Colonic mucosa (tissue), 4 donors: ENCODE results near the gene IGF1. TPM values are rescaled to one million over a fixed set of nuclear protein-coding genes. Genes with fewer than 3 reads are reported as not detected.

Experiments
- DNase-seq: peaks from one replicate; pipeline ENCODE4 v3.0.0-alpha.2; 2020
- H3K27ac ChIP-seq: fragments of 200-600 bp; one replicate; pipeline ENCODE4 v1.8.0; 2021
- H3K27me3 ChIP-seq: fragments of 200-600 bp; one replicate; pipeline ENCODE4 v1.8.0; 2021
- H3K36me3 ChIP-seq: fragments of 200-600 bp; one replicate; pipeline ENCODE4 v1.8.0; 2021
- H3K4me1 ChIP-seq: fragments of 200-600 bp; one replicate; pipeline ENCODE4 v1.8.0; 2021; ENCODE audit warnings: mild to moderate bottlenecking
- H3K4me3 ChIP-seq: fragments of 200-600 bp; one replicate; pipeline ENCODE4 v1.8.0; 2021
- H3K9ac ChIP-seq, 2 donors: one replicate each; pipeline ENCODE4 v1.7.0; 2013; ENCODE audit warnings: control low read depth in 2 of 2, low read depth in 2 of 2, low read length in 2 of 2
- H3K9me3 ChIP-seq: fragments of 200-600 bp; one replicate; pipeline ENCODE4 v1.8.0; 2021
- CTCF ChIP-seq: fragments of 200-600 bp; IDR thresholded peaks from one replicate; pipeline ENCODE4 v1.8.0; 2022; ENCODE audit warnings: antibody characterized with exemption, mild to moderate bottlenecking
- intact Hi-C: fragments of 100-400 bp; cut with DNase I; formaldehyde crosslinking; loops from one replicate; pipeline ENCODE4 v1.14.1; 2022
- total RNA-seq, 2 donors: library from RNA; stranded (reverse); fragmentation: NEBNext Ultra II Directional in 1 of 2; extraction: Animal tissue kit (Norgen Biotek cat#: 25700) in 1 of 2; gene quantifications; one replicate each; pipeline ENCODE4 v1.2.1, GENCODE V29; 2021
- donor health status: healthy.
- donor health status: DM: no; HTN: no; CAD: no.
- donor health status: DM: no; HTN: no; CAD: no.

The IGF1 gene
- total RNA-seq, 2 donors from 2014 or later = 1.6 to 3.2 TPM

GRCh38 chr12:102501773-102502172 lies 21.4 kb upstream of the IGF1 start:
- Histone ChIP-seq H3K4me3 (no peak overlapping the region), H3K4me1 (no peaks in the 10 kb centered on the region), H3K9me3 (no peaks in the 10 kb centered on the region), H3K9ac (no peak overlapping the region), H3K27ac (no peak overlapping the region), H3K36me3 (no peaks in the 10 kb centered on the region), H3K27me3 (no peaks in the 10 kb centered on the region)
- intact Hi-C loops = no loop called here
- DNase-seq = no peak
- TF ChIP-seq CTCF = no peak

GRCh38 chr12:102498471-102498870 lies 18.1 kb upstream of the IGF1 start:
- no peaks in the 10 kb centered on the region for H3K27me3 ChIP-seq
- no peak for TF ChIP-seq CTCF
- H3K4me3 ChIP-seq = no peak overlapping the region
- H3K9ac ChIP-seq = no peak overlapping the region
- H3K36me3 ChIP-seq = no peaks in the 10 kb centered on the region
- no peaks in the 10 kb centered on the region for H3K4me1 ChIP-seq
- no peak overlapping the region for H3K27ac ChIP-seq
- intact Hi-C loops = no loop called here
- H3K9me3 ChIP-seq = no peaks in the 10 kb centered on the region
- DNase-seq = no peak

- H3K9ac ChIP-seq = no peak overlapping the region
- DNase-seq = no peak
- no peaks in the 10 kb centered on the region for H3K27me3 ChIP-seq
- no peak overlapping the region for H3K27ac ChIP-seq
- H3K4me3 ChIP-seq = no peak overlapping the region
- H3K9me3 ChIP-seq = no peaks in the 10 kb centered on the region
- H3K4me1 ChIP-seq = no peaks in the 10 kb centered on the region
- no peak for TF ChIP-seq CTCF
- intact Hi-C loops = no loop called here
- H3K36me3 ChIP-seq = no peaks in the 10 kb centered on the region
Measured at GRCh38 chr12:102497743-102498142, 17.4 kb upstream of the IGF1 start.

- no peaks in the 10 kb centered on the region for H3K27me3 ChIP-seq
- H3K36me3 ChIP-seq = no peaks in the 10 kb centered on the region
- H3K27ac ChIP-seq = no peak overlapping the region
- no peaks in the 10 kb centered on the region for H3K9me3 ChIP-seq
- no peak for TF ChIP-seq CTCF
- DNase-seq = no peak
- H3K9ac ChIP-seq = no peak overlapping the region
- H3K4me3 ChIP-seq = no peak overlapping the region
- no peaks in the 10 kb centered on the region for H3K4me1 ChIP-seq
- intact Hi-C loops = no loop called here
Measured at GRCh38 chr12:102496591-102496990, 16.2 kb upstream of the IGF1 start.

- H3K27me3 ChIP-seq = no peaks in the 10 kb centered on the region
- no peak overlapping the region for H3K27ac ChIP-seq
- H3K36me3 ChIP-seq = no peaks in the 10 kb centered on the region
- TF ChIP-seq CTCF = no peak
- DNase-seq = no peak
- no peak overlapping the region for H3K9ac ChIP-seq
- intact Hi-C loops = no loop called here
- H3K9me3 ChIP-seq = no peaks in the 10 kb centered on the region
- no peaks in the 10 kb centered on the region for H3K4me1 ChIP-seq
- H3K4me3 ChIP-seq = no peak overlapping the region
Measured at GRCh38 chr12:102487226-102487625, 6.9 kb upstream of the IGF1 start.

- intact Hi-C loops = no loop called here
- Histone ChIP-seq H3K9ac (no peak overlapping the region), H3K36me3 (no peaks in the 10 kb centered on the region), H3K27ac (no peak overlapping the region), H3K9me3 (no peaks in the 10 kb centered on the region), H3K4me3 (no peak overlapping the region), H3K4me1 (no peaks in the 10 kb centered on the region), H3K27me3 (no peaks in the 10 kb centered on the region)
- no peak for TF ChIP-seq CTCF
- no peak for DNase-seq
Measured at GRCh38 chr12:102486153-102486552, 5.8 kb upstream of the IGF1 start.
